PC-9 (cell line): ENCODE measurements around the gene C10orf62. TPM values are rescaled to one million over a fixed set of nuclear protein-coding genes. Genes with fewer than 3 reads are reported as not detected.

ENCODE experiments used
- BruUV-seq: library from RNA; stranded (reverse); fragments of 400-500 nt; replicated peaks from 2 replicates; lab custom pipeline; 2021; lab: Mats Ljungman, UMichigan
- CTCF ChIA-PET: fragments of 300-600 bp; sonication (Branson Sonifier 250); formaldehyde crosslinking; loops from one replicate; lab custom pipeline; 2022; ENCODE audit warnings: antibody characterized with exemption; lab: Charles Lee
- POLR2A ChIA-PET: fragments of 300-600 bp; sonication (Branson Sonifier 250); formaldehyde crosslinking; loops from one replicate; lab custom pipeline; 2022; ENCODE audit warnings: antibody characterized with exemption; ENCODE audit not compliant: unreplicated experiment; lab: Charles Lee
- DNase-seq, 2 experiments: peaks; one replicate each; pipeline versions ENCODE4 v3.0.0 to v3.0.0-alpha.2; 2015 to 2022; ENCODE audit warnings: mixed read lengths in 1 of 2
- H2AFZ ChIP-seq: fragments of 200-600 bp; sonication (generic); 2 replicates; pipeline ENCODE4 v1.8.1; 2017; ENCODE audit warnings: antibody characterized with exemption
- H3F3A ChIP-seq: fragments of 200-600 bp; sonication (generic); 2 replicates; pipeline ENCODE4 v1.8.1; 2017; ENCODE audit warnings: antibody characterized with exemption, mild to moderate bottlenecking, low read depth; ENCODE audit not compliant: insufficient read depth
- H3K27ac ChIP-seq: fragments of 200-600 bp; sonication (generic); 2 replicates; pipeline ENCODE4 v1.6.1; 2016; ENCODE audit warnings: mixed run types
- H3K27me3 ChIP-seq: fragments of 200-600 bp; sonication (generic); 2 replicates; pipeline ENCODE4 v1.6.1; 2016; ENCODE audit warnings: low read depth, mixed run types; ENCODE audit not compliant: insufficient read depth
- H3K36me3 ChIP-seq: fragments of 200-600 bp; sonication (generic); 2 replicates; pipeline ENCODE4 v1.6.1; 2016; ENCODE audit warnings: low read depth, mixed run types
- H3K4me1 ChIP-seq: fragments of 200-600 bp; sonication (generic); replicated peaks from 2 replicates; pipeline ENCODE4 v1.6.1; 2016; ENCODE audit warnings: mixed run types; ENCODE audit not compliant: insufficient read depth
- H3K4me2 ChIP-seq: fragments of 200-600 bp; sonication (generic); 2 replicates; pipeline ENCODE4 v1.6.1; 2017; ENCODE audit warnings: mixed run types
- H3K4me3 ChIP-seq: fragments of 200-600 bp; sonication (generic); 2 replicates; pipeline ENCODE4 v1.6.1; 2016; ENCODE audit warnings: mixed run types
- H3K79me2 ChIP-seq: fragments of 200-600 bp; sonication (generic); 2 replicates; pipeline ENCODE4 v1.6.1; 2017; ENCODE audit warnings: low read depth, mixed run types
- H3K9me2 ChIP-seq: fragments of 200-600 bp; sonication (generic); 2 replicates; pipeline ENCODE4 v1.8.1; 2017; ENCODE audit warnings: mild to moderate bottlenecking; ENCODE audit not compliant: insufficient read depth
- H3K9me3 ChIP-seq: fragments of 200-600 bp; sonication (generic); 2 replicates; pipeline ENCODE4 v1.8.1; 2016; ENCODE audit warnings: low read depth; ENCODE audit not compliant: insufficient read depth
- H4K20me1 ChIP-seq: fragments of 200-600 bp; sonication (generic); 2 replicates; pipeline ENCODE4 v1.8.1; 2017; ENCODE audit not compliant: insufficient read depth
- CTCF ChIP-seq: fragments of 200-600 bp; sonication (generic); conservative IDR thresholded peaks from 2 replicates; pipeline ENCODE4 v1.6.1; 2017; ENCODE audit warnings: mixed run types, antibody characterized with exemption, mild to moderate bottlenecking, moderate library complexity
- EZH2 ChIP-seq: fragments of 200-600 bp; sonication (generic); IDR thresholded peaks from 2 replicates; pipeline ENCODE4 v1.8.0; 2017; ENCODE audit warnings: antibody characterized with exemption, low read depth
- intact Hi-C: fragments of 100-400 bp; cut with micrococcal nuclease; formaldehyde crosslinking; loops from one replicate; pipeline ENCODE4 v1.10.0; 2022; ENCODE audit not compliant: unreplicated experiment
- total RNA-seq: library from RNA; stranded (reverse); gene quantifications from 2 replicates; pipeline ENCODE4 v1.2.3, GENCODE V29; 2021

C10orf62 gene
- total RNA-seq, 1 experiment from 2014 or later: 0.59 TPM

GRCh38 chr10:97640174-97640867 lies 50.8 kb downstream of the C10orf62 start, which contains the start of gene PI4K2A:
PI4K2A (plus strand) TSS chr10:97640671; CDS start chr10:97640743, 72 bp downstream.
- no peaks in the 10 kb centered on the region for H3K27me3 ChIP-seq
- intact Hi-C loops: loop anchor here (1.0 kb wide), 1 partner anchor 9 kb away; no protein-coding TSS in a partner anchor
- H3K4me1 ChIP-seq: peaks cover 9% of the 10 kb centered on the region
- peak within 1 kb of the TSS; percentile 93 for H3K4me3 ChIP-seq
- no TSS peak for BruUV-seq
- no peak for TF ChIP-seq CTCF
- TF ChIP-seq EZH2: no peak
- peaks cover 42% of the 10 kb centered on the region for H3K79me2 ChIP-seq
- ChIA-PET POLR2A (interaction anchor here (0.6 to 0.8 kb wide), 4 partner anchors 47 to 195 kb away, joined by 3 to 19 read pairs (median 6); partner anchors contain the start of gene AVPI1), CTCF (no interaction called here)
- H3K4me2 ChIP-seq: peak within 1 kb of the TSS; percentile 78
- H3K9me3 ChIP-seq: no peaks in the 10 kb centered on the region
- no peaks in the 10 kb centered on the region for H3K9me2 ChIP-seq
- H2AFZ ChIP-seq: peak within 1 kb of the TSS; percentile 71
- no peak within 1 kb of the TSS for H3K27ac ChIP-seq
- peak; percentile 93 to 96 for DNase-seq
- no peaks in the 10 kb centered on the region for H4K20me1 ChIP-seq
- no peaks in the 10 kb centered on the region for H3K36me3 ChIP-seq
- peaks cover 5% of the 10 kb centered on the region; the same call in 1 of the 2 replicates for H3F3A ChIP-seq

Other genes starting within 250 kb of the C10orf62 start
- gene RRP12, start 188.4 kb upstream of the C10orf62 start, total RNA-seq: 22.6 and 34.3 TPM in 2 replicates
- 177 and 243 TPM in 2 replicates for gene PGAM1, start 163.5 kb upstream of the C10orf62 start, total RNA-seq
- gene EXOSC1, start 143.7 kb upstream of the C10orf62 start, total RNA-seq: 25.4 and 27.0 TPM in 2 replicates
- 29.1 and 29.6 TPM in 2 replicates for gene ZDHHC16, start 143.5 kb upstream of the C10orf62 start, total RNA-seq
- gene MMS19, start 91.3 kb upstream of the C10orf62 start, total RNA-seq: 42.4 and 42.7 TPM in 2 replicates
- 17.1 and 21.2 TPM in 2 replicates for gene UBTD1, start 90.8 kb upstream of the C10orf62 start, total RNA-seq
- gene ANKRD2, start 16.9 kb upstream of the C10orf62 start, total RNA-seq: 5.5 and 8.4 TPM in 2 replicates
- gene HOGA1, start 5.3 kb upstream of the C10orf62 start, total RNA-seq: 3.4 and 4.4 TPM in 2 replicates
- gene MORN4, start 43.8 kb downstream of the C10orf62 start, total RNA-seq: 10.0 and 10.6 TPM in 2 replicates
- 16.0 and 20.3 TPM in 2 replicates for gene PI4K2A, start 51.0 kb downstream of the C10orf62 start, total RNA-seq
- 20.5 and 22.4 TPM in 2 replicates for gene AVPI1, start 97.5 kb downstream of the C10orf62 start, total RNA-seq
- 33.1 and 40.1 TPM in 2 replicates for gene MARVELD1, start 124.0 kb downstream of the C10orf62 start, total RNA-seq
- gene ZFYVE27, start 147.4 kb downstream of the C10orf62 start, total RNA-seq: 21.6 and 24.7 TPM in 2 replicates
- gene SFRP5, start 182.3 kb downstream of the C10orf62 start, total RNA-seq: not detected in 2 replicates